Skin of body (tissue), 2 donors: Measurements from ENCODE around the gene VILL. TPM values are rescaled to one million over a fixed set of nuclear protein-coding genes. Genes with fewer than 3 reads are reported as not detected.
"Not testable (repeated sequence)": the region's sequence is repeated elsewhere in the genome, so short reads cannot be mapped to it uniquely, and the experiment has no call there.

Experiments used
- DNase-seq: peaks from one replicate; lab custom pipeline; 2025; lab: John Stamatoyannopoulos, UW
- total RNA-seq: library from RNA; depleted of rRNA; stranded (reverse); fragments of >200 nt; gene quantifications from one replicate; pipeline ENCODE4 v1.2.3, GENCODE V29; 2014

Gene VILL
- total RNA-seq, 1 donor from 2014 or later, result 15.4 TPM

GRCh38 chr3:37963635-37964034 is 27.0 kb upstream of the VILL start:
- DNase-seq, result no peak

- no peak for DNase-seq
Measured at GRCh38 chr3:37964146-37964545, 26.4 kb upstream of the VILL start.

- no peak for DNase-seq
Measured at GRCh38 chr3:37964716-37965115, 25.9 kb upstream of the VILL start.

GRCh38 chr3:37967260-37967881 is 23.2 kb upstream of the VILL start:
- peak; percentile 22 for DNase-seq

GRCh38 chr3:37968199-37968598 is 22.4 kb upstream of the VILL start:
- DNase-seq, result no peak

GRCh38 chr3:37968813-37969595 is 21.6 kb upstream of the VILL start:
- DNase-seq, result no peak

- DNase-seq, result no peak
Measured at GRCh38 chr3:37969596-37970100, 20.9 kb upstream of the VILL start.

GRCh38 chr3:37970802-37971201 is 19.8 kb upstream of the VILL start:
- DNase-seq, result no peak

GRCh38 chr3:37971467-37971866 is 19.1 kb upstream of the VILL start:
- no peak for DNase-seq

- not testable (repeated sequence) for DNase-seq
Measured at GRCh38 chr3:37972056-37972455, 18.5 kb upstream of the VILL start.

- no peak for DNase-seq
Measured at GRCh38 chr3:37973246-37974054, 17.1 kb upstream of the VILL start.

GRCh38 chr3:37974121-37975083 is 16.2 kb upstream of the VILL start:
- DNase-seq, result no peak

- DNase-seq, result no peak
Measured at GRCh38 chr3:37979541-37980461, 10.8 kb upstream of the VILL start.

- no peak for DNase-seq
Measured at GRCh38 chr3:37980462-37981347, 9.9 kb upstream of the VILL start.

GRCh38 chr3:37981348-37981664 is 9.3 kb upstream of the VILL start:
- DNase-seq, result no peak

- DNase-seq, result no peak
Measured at GRCh38 chr3:37982331-37982730, 8.3 kb upstream of the VILL start.

GRCh38 chr3:37984051-37984450 is 6.5 kb upstream of the VILL start:
- DNase-seq, result no peak

- no peak for DNase-seq
Measured at GRCh38 chr3:37984596-37984995, 6.0 kb upstream of the VILL start.
